CD1c-positive myeloid dendritic cell (primary cell): ENCODE measurements around the gene KIF26B.
A peak's percentile ranks its signal among the peaks of the same experiment; 100 is the strongest.

Experiments used
- DNase-seq: peaks from one replicate; pipeline ENCODE4 v3.0.0-alpha.2; 2016; ENCODE audit errors: extremely low spot score

KIF26B gene

GRCh38 chr1:245428681-245429080 is 273.9 kb downstream of the KIF26B start:
- DNase-seq = no peak

- no peak for DNase-seq
Observed at GRCh38 chr1:245431706-245432105, 276.9 kb downstream of the KIF26B start.

- DNase-seq = no peak
Observed at GRCh38 chr1:245432228-245432875, 277.6 kb downstream of the KIF26B start.

- no peak for DNase-seq
Observed at GRCh38 chr1:245433561-245433960, 278.8 kb downstream of the KIF26B start.

- no peak for DNase-seq
Observed at GRCh38 chr1:245434280-245434679, 279.5 kb downstream of the KIF26B start.

GRCh38 chr1:245436407-245436806 is 281.6 kb downstream of the KIF26B start:
- DNase-seq = no peak

GRCh38 chr1:245437369-245438062 is 282.7 kb downstream of the KIF26B start:
- DNase-seq = no peak

GRCh38 chr1:245440922-245441321 is 286.1 kb downstream of the KIF26B start:
- no peak for DNase-seq

GRCh38 chr1:245441689-245442088 is 286.9 kb downstream of the KIF26B start:
- no peak for DNase-seq

GRCh38 chr1:245444147-245444828 is 289.5 kb downstream of the KIF26B start:
- no peak for DNase-seq

GRCh38 chr1:245444945-245445344 is 290.2 kb downstream of the KIF26B start:
- DNase-seq = no peak

GRCh38 chr1:245448531-245448930 is 293.7 kb downstream of the KIF26B start:
- DNase-seq = no peak

- DNase-seq = no peak
Observed at GRCh38 chr1:245448975-245449431, 294.2 kb downstream of the KIF26B start.

- no peak for DNase-seq
Observed at GRCh38 chr1:245453541-245453940, 298.8 kb downstream of the KIF26B start.

GRCh38 chr1:245454051-245454450 is 299.3 kb downstream of the KIF26B start:
- no peak for DNase-seq

GRCh38 chr1:245457562-245457961 is 302.8 kb downstream of the KIF26B start:
- DNase-seq = no peak

- DNase-seq = no peak
Observed at GRCh38 chr1:245458234-245458633, 303.4 kb downstream of the KIF26B start.

GRCh38 chr1:245458761-245459174 is 304.0 kb downstream of the KIF26B start:
- DNase-seq = peak; percentile 81

- no peak for DNase-seq
Observed at GRCh38 chr1:245459621-245460020, 304.8 kb downstream of the KIF26B start.

GRCh38 chr1:245461681-245462080 is 306.9 kb downstream of the KIF26B start:
- no peak for DNase-seq

- no peak for DNase-seq
Observed at GRCh38 chr1:245462161-245462560, 307.4 kb downstream of the KIF26B start.

GRCh38 chr1:245463392-245464165 is 308.8 kb downstream of the KIF26B start:
- no peak for DNase-seq
